Measurements from ENCODE around the gene C2CD4C.
"Not testable (repeated sequence)": the region's sequence is repeated elsewhere in the genome, so short reads cannot be mapped to it uniquely, and the experiment has no call there.

Gene C2CD4C

DNA sequence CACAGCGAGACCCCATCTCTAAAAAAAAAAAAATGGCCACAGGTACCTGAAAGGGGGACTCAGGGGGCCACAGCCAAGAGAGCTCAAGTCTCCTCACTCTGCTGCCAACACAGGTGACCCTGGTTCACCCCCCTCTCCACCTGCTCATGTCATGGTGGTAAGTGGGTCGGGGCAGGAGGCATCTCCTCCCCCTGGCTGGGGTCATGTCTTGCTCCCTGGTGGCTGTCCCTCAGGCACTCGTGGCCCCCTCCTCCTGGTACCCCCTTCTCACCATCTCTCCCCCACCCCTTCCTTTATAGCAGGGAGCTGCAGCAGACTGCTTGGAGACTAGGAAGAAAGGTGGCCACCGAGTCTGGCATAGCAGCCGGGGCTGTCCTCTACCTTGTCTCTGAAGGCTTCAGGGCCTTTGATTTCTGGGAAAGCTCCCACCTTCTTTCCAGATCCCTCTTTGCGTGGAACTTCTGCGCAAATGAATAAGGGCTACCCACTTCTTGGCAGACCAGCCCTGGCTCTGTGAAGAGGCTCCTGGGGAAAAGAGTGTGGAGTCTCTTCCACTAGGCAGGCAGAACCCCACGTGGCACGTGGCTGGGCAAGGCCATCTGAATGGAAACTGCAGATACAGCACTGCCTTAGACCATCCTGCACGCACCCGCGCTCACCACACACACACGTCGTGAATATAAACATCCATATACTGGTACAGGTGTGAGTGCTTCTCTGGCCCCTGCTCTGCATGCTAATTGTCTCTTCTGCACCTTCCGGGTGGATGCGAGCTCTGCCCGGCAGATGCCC lies 44.3 kb downstream of the C2CD4C start:
- no peak for DNase-seq (ENCODE audit: low spot score)

- DNase-seq (ENCODE audit: low spot score), result no peak
Observed at GRCh38 chr19:362683-363082, 46.3 kb downstream of the C2CD4C start.

GRCh38 chr19:362154-362553 lies 46.8 kb downstream of the C2CD4C start:
- no peak for DNase-seq (ENCODE audit: low spot score)

- DNase-seq (ENCODE audit: low spot score), result no peak
Observed at GRCh38 chr19:359653-359925, 49.4 kb downstream of the C2CD4C start.

- DNase-seq (ENCODE audit: low spot score), result not testable (repeated sequence)
Observed at GRCh38 chr19:355536-355935, 53.4 kb downstream of the C2CD4C start.

Measured in RKO (cell line).